NB4 (cell line): ENCODE measurements around the gene PACRGL.

Experiments used
- POLR2A ChIP-seq: IDR thresholded peaks from 2 replicates; pipeline ENCODE4 v1.6.1; 2011; ENCODE audit warnings: mild to moderate bottlenecking; ENCODE audit not compliant: insufficient read length; ENCODE audit errors: extremely low read depth
- TF ChIP-seq, protein P1 (sequence below): IDR thresholded peaks from one replicate; pipeline ENCODE4 v1.5.1; 2012; ENCODE audit warnings: low read depth, low read length
- TF ChIP-seq, protein P2 (sequence below): IDR thresholded peaks from 2 replicates; pipeline ENCODE4 v1.6.1; 2011; ENCODE audit warnings: low read depth, low read length

DNA sequence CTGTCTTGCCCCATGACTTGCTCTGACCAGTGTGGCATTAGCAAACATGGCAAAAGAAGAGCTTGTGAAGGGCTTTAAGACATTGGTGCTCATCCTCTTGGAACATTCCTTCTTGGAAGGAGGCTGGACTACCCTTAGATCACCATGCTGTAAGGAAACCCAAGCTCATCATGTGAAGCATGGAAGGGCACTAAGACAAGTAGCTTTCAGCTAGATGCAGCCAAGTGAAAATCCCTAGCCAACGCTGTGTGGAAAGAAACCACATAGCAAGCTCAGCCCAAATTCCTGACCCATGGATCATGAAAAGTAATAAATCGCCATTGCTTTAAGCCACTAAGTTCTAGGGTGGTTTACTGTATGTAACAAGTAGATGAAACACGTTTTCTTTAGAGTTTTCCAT lies 12.4 kb upstream of the PACRGL start:
- TF ChIP-seq, protein P1, sequence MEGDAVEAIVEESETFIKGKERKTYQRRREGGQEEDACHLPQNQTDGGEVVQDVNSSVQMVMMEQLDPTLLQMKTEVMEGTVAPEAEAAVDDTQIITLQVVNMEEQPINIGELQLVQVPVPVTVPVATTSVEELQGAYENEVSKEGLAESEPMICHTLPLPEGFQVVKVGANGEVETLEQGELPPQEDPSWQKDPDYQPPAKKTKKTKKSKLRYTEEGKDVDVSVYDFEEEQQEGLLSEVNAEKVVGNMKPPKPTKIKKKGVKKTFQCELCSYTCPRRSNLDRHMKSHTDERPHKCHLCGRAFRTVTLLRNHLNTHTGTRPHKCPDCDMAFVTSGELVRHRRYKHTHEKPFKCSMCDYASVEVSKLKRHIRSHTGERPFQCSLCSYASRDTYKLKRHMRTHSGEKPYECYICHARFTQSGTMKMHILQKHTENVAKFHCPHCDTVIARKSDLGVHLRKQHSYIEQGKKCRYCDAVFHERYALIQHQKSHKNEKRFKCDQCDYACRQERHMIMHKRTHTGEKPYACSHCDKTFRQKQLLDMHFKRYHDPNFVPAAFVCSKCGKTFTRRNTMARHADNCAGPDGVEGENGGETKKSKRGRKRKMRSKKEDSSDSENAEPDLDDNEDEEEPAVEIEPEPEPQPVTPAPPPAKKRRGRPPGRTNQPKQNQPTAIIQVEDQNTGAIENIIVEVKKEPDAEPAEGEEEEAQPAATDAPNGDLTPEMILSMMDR, result no peak
- TF ChIP-seq, protein P2, sequence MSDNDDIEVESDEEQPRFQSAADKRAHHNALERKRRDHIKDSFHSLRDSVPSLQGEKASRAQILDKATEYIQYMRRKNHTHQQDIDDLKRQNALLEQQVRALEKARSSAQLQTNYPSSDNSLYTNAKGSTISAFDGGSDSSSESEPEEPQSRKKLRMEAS, result no peak
- TF ChIP-seq POLR2A, result no peak
